ENCODE data around the gene NUS1.
"Not testable (repeated sequence)": the region's sequence is repeated elsewhere in the genome, so short reads cannot be mapped to it uniquely, and the experiment has no call there.

Gene NUS1

DNA sequence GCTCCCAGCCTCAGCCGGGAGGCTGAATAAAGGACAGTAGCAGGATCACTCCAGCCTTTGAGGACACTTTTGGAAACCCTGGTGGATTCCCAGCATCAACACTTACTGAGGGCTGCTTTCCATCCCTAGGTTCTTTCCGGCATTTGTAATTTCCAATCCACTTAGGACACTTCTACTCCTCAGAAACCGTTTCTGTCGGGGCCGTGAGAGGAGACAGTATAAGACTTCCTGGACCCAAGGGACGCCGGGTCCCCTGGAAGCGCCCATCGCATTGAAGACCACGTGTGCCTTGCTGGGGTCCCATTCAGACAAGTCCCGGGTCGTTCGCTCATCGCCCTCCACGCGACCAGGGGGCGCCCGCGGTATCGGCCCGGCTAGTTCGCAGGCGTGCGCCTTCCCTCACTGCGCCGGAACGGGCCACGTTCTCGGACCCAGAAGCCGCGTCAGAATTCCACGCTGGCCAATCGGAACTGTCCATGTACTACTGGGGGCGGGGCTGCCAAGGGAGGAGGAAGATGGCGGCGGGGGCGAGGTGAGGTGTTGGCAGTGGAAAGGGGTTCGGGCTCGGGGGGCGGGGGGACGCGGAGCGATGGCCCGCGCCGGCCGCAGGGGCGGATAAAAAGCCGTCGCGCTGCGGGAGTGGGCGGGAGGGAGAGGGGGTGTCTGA is at the start of gene NUS1:
NUS1 (plus strand) TSS at position 479 of the 667 bp plus-strand sequence. CDS start 202 bp downstream, outside the sequence.
- DNase-seq, result peak; percentile 98

DNA sequence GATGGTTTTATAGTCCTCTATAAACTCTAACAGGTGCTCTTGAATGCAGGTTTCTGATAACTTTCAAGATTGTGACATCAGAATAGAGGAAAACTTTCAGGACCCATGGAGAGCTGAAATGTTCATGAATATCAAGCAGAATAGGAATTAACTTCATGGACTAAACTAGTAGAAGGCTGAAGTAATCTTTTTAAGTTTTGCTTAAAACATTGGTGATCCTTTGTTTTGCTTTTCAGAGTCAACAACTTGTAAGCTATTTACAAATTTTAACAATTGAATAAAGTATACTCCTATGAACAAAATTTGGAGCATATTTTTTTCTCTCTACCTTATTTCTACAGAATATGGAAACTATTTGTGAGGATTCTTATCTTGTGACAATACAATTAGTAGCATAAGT is 47.7 kb upstream of the NUS1 start:
- DNase-seq, result no peak

DNA sequence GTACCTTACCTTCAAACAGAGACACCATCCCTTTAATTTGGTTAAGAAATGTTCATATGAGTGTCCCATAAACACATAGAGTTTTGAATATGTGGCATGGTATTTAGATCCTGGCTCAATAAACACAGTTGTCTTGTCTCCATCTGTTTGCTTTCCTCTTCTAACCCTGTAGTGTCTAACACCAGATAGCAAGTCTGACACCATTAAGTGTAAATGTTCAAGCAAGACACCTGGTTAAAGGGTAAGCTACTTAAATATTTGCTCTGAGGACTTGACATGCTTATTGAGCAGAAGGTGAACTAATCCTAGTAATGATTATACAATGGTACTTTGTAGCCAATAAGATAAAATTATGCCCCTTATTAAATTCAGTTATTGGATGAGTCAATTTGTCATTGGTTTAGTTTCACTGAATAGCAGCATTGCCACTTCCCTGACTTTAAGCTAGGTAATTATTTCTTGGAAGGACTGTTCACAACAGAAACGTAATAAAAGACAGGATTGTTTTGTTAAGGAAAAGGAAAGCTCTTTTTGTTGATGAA is 46.1 kb upstream of the NUS1 start:
- DNase-seq, result no peak

DNA sequence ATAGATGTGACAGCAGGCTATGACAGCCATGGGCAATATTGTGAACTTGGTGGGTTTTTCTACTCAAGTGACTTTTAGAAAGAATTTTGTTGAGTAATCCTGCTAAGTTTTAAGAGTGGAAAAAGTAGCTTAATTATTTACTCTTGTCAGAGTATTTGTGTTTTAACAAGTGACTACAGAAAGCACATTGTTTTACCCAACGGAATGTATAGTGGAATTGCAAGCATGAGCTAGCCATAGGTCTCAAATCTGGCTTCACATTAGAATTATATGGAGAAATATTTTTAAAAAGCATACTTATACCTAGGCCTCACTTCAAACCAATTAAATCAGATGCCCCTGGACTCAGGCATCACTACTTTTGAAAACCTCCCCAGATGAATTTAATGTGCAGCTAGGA is 37.5 kb upstream of the NUS1 start:
- DNase-seq, result no peak

DNA sequence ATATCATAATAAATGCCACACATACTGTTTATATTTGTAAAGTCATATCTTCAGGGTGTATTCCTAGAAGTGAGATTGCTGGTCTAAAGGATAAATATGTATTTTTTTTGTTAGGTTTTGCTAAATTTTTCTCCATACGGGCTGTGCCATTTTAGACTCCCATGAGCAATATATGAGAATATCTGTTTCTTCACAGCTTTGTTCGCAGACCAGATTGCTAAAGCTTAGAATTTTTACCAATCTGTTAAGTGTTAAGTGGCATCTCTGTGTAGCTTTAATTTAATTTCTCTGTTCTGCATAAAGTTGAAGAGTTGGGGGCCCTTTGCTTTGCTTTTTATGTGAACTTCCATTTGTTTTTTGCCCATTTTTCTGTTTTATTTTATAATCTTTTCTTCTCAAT is 32.3 kb upstream of the NUS1 start:
- no peak for DNase-seq

DNA sequence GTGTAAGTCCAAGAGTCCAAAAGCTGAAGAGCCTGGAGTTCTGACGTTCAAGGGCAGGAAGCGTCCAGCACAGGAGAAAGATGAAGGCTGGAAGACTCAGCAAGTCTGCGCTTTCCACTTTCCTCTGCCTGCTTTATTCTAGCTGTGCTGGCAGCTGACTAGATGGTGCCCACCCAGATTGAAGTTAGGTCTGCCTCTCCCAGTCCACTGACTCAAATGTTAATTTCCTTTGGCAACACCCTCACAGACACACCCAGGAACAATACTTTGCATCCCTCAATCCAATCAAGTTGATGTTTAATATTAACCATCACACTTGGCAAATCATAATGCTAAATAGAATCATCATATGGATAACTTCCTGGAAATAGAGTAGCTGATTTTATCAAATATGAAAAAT is 23.3 kb upstream of the NUS1 start:
- not testable (repeated sequence) for DNase-seq

DNA sequence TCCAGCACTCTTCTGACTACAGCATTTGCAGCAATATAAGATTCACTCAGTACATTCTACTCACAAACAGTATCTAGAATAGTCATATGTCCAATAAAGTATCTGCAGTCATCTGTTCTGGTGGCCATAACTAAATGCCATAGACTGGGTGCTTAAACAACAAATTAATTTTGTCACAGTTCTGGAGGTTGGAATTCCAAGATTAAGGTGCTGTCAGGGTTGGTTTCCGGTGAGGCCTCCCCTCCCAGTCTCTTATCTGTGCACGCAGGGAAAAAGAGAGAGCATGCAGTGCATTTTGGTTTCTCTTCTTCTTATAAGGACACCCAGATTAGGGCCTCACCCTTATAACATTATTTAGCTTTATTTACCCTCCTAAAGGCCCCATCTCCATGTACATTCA is 21.3 kb upstream of the NUS1 start:
- no peak for DNase-seq

DNA sequence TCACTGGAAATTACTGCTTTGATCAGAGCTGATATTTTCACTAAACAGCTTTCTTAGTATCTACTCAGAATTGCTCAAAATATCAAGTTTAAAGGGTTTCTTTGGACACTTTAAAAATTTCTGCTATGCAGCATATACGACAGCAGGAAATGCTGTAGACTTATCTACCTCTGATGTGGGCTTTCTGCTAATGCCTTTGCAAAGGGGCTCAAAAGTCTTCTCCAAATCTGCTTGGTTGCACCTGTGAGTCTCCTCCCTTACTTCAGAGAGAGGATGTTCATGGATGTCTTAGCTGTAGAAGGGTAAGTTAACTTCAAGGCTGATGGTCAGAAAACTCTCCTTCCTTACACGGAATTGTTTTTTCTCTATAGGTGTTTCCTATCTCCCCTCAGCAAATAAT is 19.9 kb upstream of the NUS1 start:
- no peak for DNase-seq

DNA sequence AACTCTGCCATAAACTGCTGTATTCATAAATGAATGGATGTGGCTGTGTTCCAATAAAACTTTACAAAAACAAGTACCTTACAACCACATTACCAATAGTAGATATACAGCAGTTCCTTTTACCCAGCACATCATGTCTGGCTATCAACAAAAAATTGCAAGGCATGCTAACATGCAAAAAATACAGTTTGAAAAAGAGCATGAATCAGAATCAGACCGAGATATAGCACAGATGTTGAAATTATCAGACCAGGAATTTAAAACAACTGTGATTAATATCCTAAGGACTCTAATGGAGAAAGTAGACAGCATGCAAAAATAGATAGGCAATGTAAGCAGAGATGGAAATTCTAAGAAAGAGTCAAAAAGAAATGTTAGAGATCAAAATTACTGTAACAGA is 8.4 kb upstream of the NUS1 start:
- DNase-seq, result peak; percentile 2

DNA sequence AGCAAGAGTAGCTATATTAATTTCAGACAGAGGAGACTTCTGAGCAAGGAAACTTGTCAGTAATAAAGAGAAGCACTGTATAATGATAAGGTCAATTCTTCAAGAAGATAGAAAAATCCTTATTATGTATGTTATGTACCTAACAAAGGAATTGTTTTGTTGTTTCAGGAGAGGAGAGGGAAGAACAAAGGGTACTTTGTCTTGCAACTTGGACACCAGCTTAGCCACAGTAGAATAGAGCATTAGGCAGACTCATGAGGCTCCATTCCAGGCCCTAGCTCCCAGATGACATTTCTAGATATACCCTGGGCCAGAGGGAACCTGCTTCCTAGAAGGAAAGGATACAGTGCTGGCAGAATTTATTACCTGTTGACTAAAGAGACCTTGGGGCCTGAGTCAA is 6.5 kb upstream of the NUS1 start:
- DNase-seq, result no peak

DNA sequence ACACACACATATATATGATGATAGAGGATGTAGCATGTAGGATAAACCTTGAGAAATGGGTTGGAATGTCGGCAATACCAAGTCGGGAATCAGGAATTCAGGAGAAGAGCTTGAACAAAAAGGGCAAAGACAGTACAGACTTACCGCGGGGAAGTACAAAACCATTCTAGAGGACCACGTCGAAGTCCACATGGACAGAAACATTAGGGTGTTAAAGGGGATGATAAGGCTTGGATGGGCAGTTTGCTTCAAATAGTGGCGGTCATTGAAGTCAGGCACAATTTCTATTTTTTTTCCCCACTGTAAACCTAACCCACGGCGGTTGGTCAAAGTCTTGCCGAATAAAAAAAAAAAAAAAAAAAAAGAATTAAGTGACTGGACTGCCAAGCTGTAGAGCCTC is 766 bp upstream of the NUS1 start:
- DNase-seq, result no peak

DNA sequence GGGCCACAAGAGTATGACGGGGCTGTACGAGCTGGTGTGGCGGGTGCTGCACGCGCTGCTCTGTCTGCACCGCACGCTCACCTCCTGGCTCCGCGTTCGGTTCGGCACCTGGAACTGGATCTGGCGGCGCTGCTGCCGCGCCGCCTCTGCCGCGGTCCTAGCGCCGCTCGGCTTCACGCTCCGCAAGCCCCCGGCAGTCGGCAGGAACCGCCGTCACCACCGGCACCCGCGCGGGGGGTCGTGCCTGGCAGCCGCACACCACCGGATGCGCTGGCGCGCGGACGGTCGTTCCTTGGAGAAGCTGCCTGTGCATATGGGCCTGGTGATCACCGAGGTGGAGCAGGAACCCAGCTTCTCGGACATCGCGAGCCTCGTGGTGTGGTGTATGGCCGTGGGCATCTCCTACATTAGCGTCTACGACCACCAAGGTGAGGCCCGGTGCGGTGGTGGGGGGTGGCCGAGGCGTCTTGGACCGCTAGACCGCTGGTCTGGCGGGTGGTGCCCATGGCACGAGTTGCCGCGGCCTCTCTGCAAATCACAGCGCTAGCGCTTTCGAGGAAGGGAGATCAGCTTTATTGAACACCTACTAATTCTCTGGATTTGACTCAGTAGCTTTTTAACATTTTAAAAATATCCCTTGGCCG is 511 bp downstream of the NUS1 start:
- not testable (repeated sequence) for DNase-seq

DNA sequence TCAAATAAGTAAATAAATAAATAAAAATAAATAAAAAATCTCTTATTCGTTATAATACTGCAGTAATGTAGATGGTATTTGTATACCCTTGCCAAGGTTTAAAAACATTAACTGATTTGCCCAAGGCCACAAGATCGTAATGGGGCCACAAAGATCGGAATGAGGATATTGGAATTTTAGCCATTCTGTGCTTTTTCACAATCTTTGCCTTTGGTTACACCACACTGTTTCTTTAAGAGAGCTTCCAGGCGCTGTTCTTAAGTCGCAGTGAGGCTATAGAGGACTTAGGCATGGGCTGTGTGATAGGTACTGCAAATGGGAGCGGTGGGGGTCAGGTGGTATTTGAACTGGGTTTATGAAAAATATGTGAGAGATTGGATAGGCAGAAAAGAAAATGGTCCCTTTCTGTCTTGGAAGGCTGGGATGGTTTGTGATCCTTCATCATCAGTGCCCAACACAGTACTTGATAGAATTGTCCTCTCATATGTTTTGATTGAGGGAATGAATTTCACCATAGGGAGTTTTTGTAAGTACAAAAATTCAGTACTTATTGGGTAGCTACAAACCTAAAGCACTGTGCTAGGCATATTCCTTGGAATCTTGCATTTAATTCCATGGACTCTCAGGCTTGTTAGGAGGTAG is 1.4 kb downstream of the NUS1 start:
- peak; percentile 2 for DNase-seq

DNA sequence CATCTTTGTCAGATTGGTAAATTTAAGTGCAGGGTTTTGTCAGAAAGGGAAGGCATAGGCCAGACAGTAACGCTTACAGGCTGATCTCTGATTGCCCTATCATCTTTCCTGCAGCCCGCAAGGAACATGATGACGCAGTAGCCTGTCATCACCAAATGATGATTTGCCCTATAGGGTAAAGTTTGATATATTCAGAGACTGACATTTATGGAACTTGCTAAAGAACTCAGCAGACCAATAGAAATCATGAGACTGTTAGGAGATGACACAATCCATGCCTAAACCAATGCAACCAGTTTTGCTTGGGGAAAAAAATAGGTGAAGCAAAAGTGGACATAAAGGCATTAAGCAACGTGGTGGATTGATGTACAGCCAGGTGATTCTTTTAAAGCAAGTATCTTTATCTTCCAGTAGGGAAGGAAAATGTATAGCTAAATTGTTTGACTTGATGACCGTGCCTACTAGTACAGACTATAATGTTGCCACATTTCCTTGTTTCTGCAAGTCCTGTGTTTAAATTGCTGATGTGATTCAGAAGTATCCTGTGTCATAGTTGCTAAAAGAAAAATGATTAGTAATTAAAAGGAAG is 2.4 kb downstream of the NUS1 start:
- peak; percentile 60 for DNase-seq

DNA sequence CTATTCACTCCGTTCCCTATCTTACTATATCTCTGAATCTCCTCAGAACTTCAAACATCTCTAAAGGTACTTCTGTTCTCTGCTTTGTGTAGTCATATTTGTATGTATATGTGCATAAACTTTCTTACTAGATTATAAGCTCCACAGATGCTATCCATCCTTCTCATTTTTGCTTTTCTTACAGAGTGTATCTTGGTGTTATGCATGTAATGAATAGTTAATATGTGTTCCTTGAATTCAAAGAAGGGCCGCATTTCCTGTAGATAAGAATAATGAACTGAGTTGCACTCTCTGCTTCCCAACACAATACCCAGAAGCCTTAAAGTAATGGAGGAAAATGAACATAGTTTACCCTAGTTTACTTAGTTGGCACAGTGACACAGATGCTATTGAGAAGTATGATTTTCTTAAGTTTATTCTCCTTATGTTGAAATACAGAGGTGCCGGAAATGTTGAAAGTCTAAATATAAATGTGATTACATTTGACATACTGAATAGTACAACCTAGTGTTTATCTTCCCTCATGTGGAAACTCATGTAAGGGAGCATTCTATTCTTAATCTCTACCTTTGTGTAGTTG is 6.0 kb downstream of the NUS1 start:
- DNase-seq, result no peak

DNA sequence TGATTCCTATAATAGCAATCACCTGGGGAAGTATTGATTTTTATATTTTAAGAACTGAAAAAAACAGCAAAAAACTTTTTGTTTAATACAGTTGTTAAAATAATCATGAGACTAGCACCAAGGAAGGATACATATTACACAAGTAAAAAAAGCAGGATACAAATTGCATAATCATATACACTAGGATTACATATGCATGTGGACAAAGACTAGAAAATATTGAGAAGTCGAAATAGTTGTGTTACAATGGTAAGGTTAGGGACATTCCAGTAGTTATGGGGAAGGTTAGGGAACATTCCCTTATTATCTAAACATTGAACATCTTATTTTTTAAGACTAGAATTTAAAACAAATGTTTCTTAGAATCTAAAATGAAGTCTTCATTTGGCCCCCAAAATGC is 9.5 kb downstream of the NUS1 start:
- no peak for DNase-seq

DNA sequence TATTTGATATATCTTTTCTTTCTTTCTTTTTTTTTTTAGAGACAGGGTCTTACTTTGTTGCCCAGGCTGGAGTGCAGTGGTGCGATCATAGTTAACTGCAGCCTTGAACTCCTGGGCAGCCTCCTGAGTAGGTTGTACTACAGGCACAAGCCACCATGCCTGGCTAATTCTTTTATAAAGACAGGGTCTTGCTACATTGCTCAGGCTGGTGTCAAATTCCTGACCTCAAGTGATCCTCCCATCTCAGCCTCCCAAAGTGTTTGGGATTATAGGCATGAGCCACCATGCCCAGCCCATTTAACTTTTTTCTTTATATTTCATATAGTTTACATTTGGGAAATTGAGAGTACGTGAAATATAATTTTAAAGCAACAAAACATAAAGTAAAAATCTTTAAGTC is 10.1 kb downstream of the NUS1 start:
- no peak for DNase-seq

DNA sequence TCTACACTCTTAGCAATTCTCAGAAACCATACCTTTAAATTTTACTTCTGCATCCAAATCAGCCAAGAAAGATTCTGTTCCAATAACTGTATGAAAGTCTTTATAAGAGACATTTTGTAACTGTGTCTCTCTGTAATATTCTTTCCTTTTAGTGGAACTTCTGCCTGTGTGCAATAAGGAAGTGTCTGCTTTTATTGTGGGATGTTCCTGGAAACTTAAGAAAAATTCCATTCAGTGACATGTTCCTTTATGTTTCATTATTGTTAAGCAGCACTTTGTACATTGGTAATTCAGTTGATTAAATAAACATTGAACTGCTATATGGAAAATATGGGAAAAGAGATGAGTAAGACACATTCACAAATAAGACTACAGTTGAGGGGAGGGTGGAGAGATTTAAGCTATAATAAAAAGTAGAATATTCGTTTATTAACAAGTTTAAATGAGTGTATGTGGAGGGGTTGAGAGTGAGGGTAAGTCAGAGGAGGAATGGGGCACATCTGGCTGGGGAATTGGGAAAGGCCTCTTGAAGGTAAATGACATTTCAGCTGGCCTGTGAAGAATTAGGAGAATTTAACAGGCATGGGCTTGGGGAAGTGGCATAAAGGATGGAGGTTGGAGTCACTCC is 11.9 kb downstream of the NUS1 start:
- no peak for DNase-seq

DNA sequence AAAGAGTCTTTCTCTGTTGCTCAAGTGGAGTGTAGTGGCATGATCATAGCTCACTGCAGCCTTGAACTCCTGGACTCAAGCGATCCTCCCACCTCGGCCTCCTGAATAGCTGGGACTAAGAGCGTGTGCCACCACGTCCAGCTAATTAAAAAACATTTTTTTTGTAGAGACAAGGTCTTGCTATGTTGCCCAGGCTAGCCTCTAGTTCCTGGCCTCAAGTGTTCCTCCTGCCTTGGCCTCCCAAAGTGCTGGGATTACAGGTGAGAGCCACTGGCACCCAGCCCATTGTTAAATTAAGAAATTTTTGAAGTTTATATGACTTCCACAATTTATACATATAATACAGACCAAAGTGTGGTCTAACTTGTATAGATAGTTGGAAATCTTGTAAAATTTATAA is 14.3 kb downstream of the NUS1 start:
- not testable (repeated sequence) for DNase-seq

DNA sequence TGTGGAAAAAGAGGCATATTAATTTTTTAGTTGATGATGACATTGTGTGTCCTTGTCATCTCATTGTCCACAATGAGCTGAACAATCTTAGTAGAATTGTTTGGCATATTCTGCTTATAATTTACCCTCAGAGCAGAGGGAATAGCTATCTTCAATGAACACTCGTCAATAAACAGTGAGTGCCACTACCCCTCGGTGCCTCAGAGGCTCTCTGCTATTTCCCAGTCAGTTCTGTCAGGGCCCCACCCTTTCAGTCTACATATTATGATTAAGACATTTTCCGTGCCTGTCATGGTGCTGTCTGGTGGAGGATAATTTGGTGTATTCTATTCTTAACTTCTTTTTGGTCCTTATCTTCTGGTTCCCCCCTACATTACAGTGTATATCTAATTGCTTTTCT is 31.2 kb downstream of the NUS1 start:
- DNase-seq, result no peak

DNA sequence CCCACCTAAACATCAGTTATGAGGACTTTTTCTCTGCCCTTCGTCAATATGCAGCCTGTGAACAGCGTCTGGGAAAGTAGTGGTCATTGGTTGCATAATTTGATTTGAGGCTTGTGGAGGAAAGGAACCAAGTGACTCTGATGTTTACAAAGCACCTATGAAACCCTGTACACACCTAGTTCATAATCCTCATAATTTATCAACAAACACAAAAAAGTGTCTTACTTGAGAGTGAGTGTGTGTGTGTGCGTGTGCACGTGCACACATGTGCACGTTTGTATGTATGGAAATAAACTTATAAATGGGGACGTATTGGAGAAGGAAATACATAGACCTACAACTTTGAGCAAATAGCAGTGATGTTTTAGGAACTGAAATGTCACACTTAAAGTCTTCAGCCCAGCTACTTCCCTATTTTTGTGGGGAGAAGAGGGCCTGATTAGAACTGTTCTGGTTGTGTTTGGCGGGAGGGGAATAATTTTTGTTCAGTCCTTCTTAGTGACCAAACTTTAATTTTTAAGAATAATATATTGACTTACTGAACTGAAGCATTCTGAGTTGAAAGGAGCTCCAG is 31.8 kb downstream of the NUS1 start:
- DNase-seq, result not testable (repeated sequence)

DNA sequence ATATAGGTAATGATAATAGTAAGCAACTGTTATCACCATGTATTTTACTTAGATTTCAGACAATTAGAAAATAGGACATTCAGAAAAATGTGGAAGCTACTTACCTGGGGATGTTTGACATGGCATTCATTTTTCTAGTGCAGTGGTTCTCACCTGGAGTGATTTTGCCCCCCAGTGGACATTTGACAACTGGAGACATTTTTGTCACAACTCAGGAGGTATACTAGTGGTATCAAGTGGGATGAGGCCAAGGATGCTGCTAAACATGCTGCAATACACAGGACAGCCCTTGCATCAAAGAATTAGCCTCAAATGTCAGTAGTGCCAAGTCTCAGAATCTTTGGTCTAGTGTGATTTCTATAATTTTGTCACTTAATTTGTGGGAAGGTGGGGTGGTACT is 36.1 kb downstream of the NUS1 start:
- DNase-seq, result no peak

DNA sequence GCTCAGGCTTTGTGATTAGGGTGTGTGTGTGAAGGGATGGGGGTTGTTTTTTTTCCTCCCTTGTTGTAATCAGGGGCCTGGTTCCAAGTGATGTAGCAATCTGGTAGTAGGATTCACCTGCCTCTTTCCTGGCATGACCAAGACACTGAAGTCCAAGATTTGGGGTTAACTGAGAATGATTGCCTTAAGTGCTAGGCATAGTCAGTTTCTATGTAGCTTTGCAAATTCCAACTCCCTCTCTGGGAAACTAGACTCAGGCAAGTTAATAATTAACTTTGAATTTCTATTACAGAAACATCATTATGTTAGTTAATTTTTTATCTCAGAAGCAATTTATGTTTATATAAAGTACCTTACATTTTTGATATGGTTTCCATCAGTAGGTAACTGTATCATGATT is 43.6 kb downstream of the NUS1 start:
- DNase-seq, result no peak
